H1 (cell line): ENCODE measurements around the gene PACSIN2. TPM values are rescaled to one million over a fixed set of nuclear protein-coding genes. Genes with fewer than 3 reads are reported as not detected.

Experiments
- CTCF ChIA-PET: fragments of 300-600 bp; sonication (Branson Sonifier 250); formaldehyde crosslinking; loops from one replicate; lab custom pipeline; 2021; ENCODE audit not compliant: partially characterized antibody; lab: Charles Lee
- POLR2A ChIA-PET: fragments of 300-600 bp; sonication (Branson Sonifier 250); formaldehyde crosslinking; loops from one replicate; lab custom pipeline; 2021; ENCODE audit warnings: inconsistent platforms; ENCODE audit not compliant: partially characterized antibody; lab: Charles Lee
- DNase-seq, 2 experiments: peaks; one replicate each; pipeline versions ENCODE4 v3.0.0 to v3.0.0-alpha.2; 2010 to 2022; ENCODE audit warnings: low spot score in 2 of 2, low read depth in 1 of 2, mixed read lengths in 1 of 2
- FAIRE-seq: peaks from 2 replicates; lab custom pipeline; 2011; peaks lifted over from hg19 to GRCh38; lab: Jason Lieb, UNC
- H2AFZ ChIP-seq: 2 replicates; pipeline ENCODE4 v1.8.1; 2012; ENCODE audit warnings: low read length, inconsistent platforms
- H2AK5ac ChIP-seq: 2 replicates; pipeline ENCODE4 v1.6.1; 2013; ENCODE audit warnings: low read depth, low read length
- H2BK120ac ChIP-seq: replicated peaks from 2 replicates; pipeline ENCODE3; 2013; ENCODE audit warnings: low read depth, low read length, inconsistent platforms
- H2BK12ac ChIP-seq: 2 replicates; pipeline ENCODE4 v1.6.1; 2013; ENCODE audit warnings: low read depth, low read length
- H2BK15ac ChIP-seq: 2 replicates; pipeline ENCODE4 v1.6.1; 2013; ENCODE audit warnings: low read length
- H2BK20ac ChIP-seq: 2 replicates; pipeline ENCODE4 v1.6.1; 2013; ENCODE audit warnings: low read length
- H2BK5ac ChIP-seq: 2 replicates; pipeline ENCODE4 v1.6.1; 2013; ENCODE audit warnings: low read depth, low read length
- H3K14ac ChIP-seq: 2 replicates; pipeline ENCODE4 v1.6.1; 2013; ENCODE audit warnings: inconsistent platforms; ENCODE audit not compliant: insufficient read length
- H3K18ac ChIP-seq: 2 replicates; pipeline ENCODE4 v1.6.1; 2013; ENCODE audit warnings: low read length; ENCODE audit errors: extremely low read depth
- H3K23ac ChIP-seq: 2 replicates; pipeline ENCODE4 v1.6.1; 2013; ENCODE audit warnings: inconsistent platforms; ENCODE audit not compliant: insufficient read length
- H3K23me2 ChIP-seq: 2 replicates; pipeline ENCODE4 v1.6.1; 2013; ENCODE audit warnings: low read depth, low read length
- H3K27ac ChIP-seq: 2 replicates; pipeline ENCODE4 v1.6.1; 2011; ENCODE audit warnings: low read depth, low read length, inconsistent platforms
- H3K27me3 ChIP-seq, 4 experiments: replicated peaks in 1 of 4; 1 replicate in 1 of 4; 2 replicates in 3 of 4; pipeline versions ENCODE4 v1.6.1 to v1.8.1; 2011 to 2013; ENCODE audit warnings: low read length in 3 of 4, mild to moderate bottlenecking in 3 of 4, inconsistent platforms in 2 of 4, mixed read lengths in 2 of 4, moderate library complexity in 1 of 4; ENCODE audit not compliant: control insufficient read depth in 3 of 4, insufficient read depth in 3 of 4; ENCODE audit errors: extremely low read depth in 1 of 4
- H3K36me3 ChIP-seq, 4 experiments: 2 replicates each; pipeline versions ENCODE4 v1.6.1 to v1.8.1; 2011 to 2013; ENCODE audit warnings: mild to moderate bottlenecking in 4 of 4, low read length in 3 of 4, moderate library complexity in 2 of 4, control low read depth in 1 of 4, inconsistent platforms in 1 of 4; ENCODE audit not compliant: insufficient read depth in 4 of 4, control insufficient read depth in 2 of 4
- H3K4ac ChIP-seq: replicated peaks from 2 replicates; pipeline ENCODE3; 2013; ENCODE audit warnings: low read length, low read depth, mixed read lengths, inconsistent platforms; ENCODE audit not compliant: insufficient read length
- H3K4me1 ChIP-seq, 4 experiments: replicated peaks in 1 of 4; 1 replicate in 1 of 4; 2 replicates in 3 of 4; pipeline versions ENCODE4 v1.6.1 to v1.8.1; 2011 to 2013; ENCODE audit warnings: low read length in 3 of 4, inconsistent platforms in 2 of 4, mixed read lengths in 1 of 4; ENCODE audit not compliant: insufficient read depth in 4 of 4, control insufficient read depth in 3 of 4
- H3K4me2 ChIP-seq, 2 experiments: 2 replicates each; pipeline versions ENCODE4 v1.6.1 to v1.8.1; 2011 to 2013; ENCODE audit warnings: low read depth in 2 of 2, low read length in 2 of 2, control low read depth in 1 of 2, inconsistent platforms in 1 of 2, mild to moderate bottlenecking in 1 of 2; ENCODE audit not compliant: insufficient read depth in 1 of 2
- H3K4me3 ChIP-seq, 4 experiments: fragments of 200-600, 300-600 bp in 1 of 4; sonication (generic), shearing (Covaris generic), sonication (Bioruptor Twin) in 1 of 4; 2 replicates each; pipeline versions ENCODE4 v1.5.1 to v1.8.1; 2011 to 2016; ENCODE audit warnings: low read length in 4 of 4, low read depth in 3 of 4, control low read depth in 2 of 4, inconsistent platforms in 2 of 4, mild to moderate bottlenecking in 2 of 4, mixed read lengths in 1 of 4, moderate library complexity in 1 of 4; ENCODE audit not compliant: insufficient read depth in 2 of 4; ENCODE audit errors: extremely low read depth in 1 of 4
- H3K56ac ChIP-seq: replicated peaks from 2 replicates; pipeline ENCODE3; 2013; ENCODE audit warnings: low read depth, mild to moderate bottlenecking, mixed read lengths, low read length, inconsistent platforms; ENCODE audit not compliant: insufficient read length
- H3K79me1 ChIP-seq: 2 replicates; pipeline ENCODE4 v1.6.1; 2013; ENCODE audit warnings: low read depth, low read length, control low read depth
- H3K79me2 ChIP-seq, 2 experiments: 2 replicates each; pipeline versions ENCODE4 v1.6.1 to v1.8.1; 2012 to 2013; ENCODE audit warnings: low read length in 2 of 2, mild to moderate bottlenecking in 2 of 2, inconsistent platforms in 1 of 2; ENCODE audit not compliant: insufficient read depth in 2 of 2, control insufficient read depth in 1 of 2
- H3K9ac ChIP-seq, 4 experiments: replicated peaks in 1 of 4; 1 replicate in 1 of 4; 2 replicates in 3 of 4; pipeline versions ENCODE4 v1.6.1 to v1.8.1; 2011 to 2013; ENCODE audit warnings: low read depth in 3 of 4, low read length in 3 of 4, control low read depth in 2 of 4, mild to moderate bottlenecking in 2 of 4, moderate library complexity in 2 of 4, inconsistent platforms in 1 of 4; ENCODE audit errors: extremely low read depth in 1 of 4
- H3K9me3 ChIP-seq, 2 experiments: 2 replicates each; pipeline versions ENCODE4 v1.6.1 to v1.8.1; 2012 to 2013; ENCODE audit warnings: mild to moderate bottlenecking in 2 of 2, moderate library complexity in 2 of 2, control low read depth in 1 of 2, inconsistent platforms in 1 of 2, low read depth in 1 of 2, low read length in 1 of 2, mixed read lengths in 1 of 2; ENCODE audit not compliant: insufficient read depth in 2 of 2
- H4K20me1 ChIP-seq, 2 experiments: replicated peaks in 1 of 2; 2 replicates each; pipeline versions ENCODE3 to v1.8.1; 2011 to 2013; ENCODE audit warnings: inconsistent platforms in 2 of 2, low read length in 2 of 2, mild to moderate bottlenecking in 1 of 2; ENCODE audit not compliant: insufficient read depth in 2 of 2, control insufficient read depth in 1 of 2
- H4K5ac ChIP-seq: 2 replicates; pipeline ENCODE4 v1.6.1; 2013; ENCODE audit warnings: low read length, low read depth, mixed read lengths, inconsistent platforms; ENCODE audit not compliant: insufficient read length
- H4K8ac ChIP-seq: 2 replicates; pipeline ENCODE4 v1.8.0; 2013; ENCODE audit warnings: mild to moderate bottlenecking, moderate library complexity, low read length, inconsistent platforms; ENCODE audit not compliant: insufficient read depth; ENCODE audit errors: extremely low read depth
- H4K91ac ChIP-seq: replicated peaks from 2 replicates; pipeline ENCODE3; 2013; ENCODE audit warnings: low read length, mixed read lengths, inconsistent platforms; ENCODE audit not compliant: insufficient read length
- ASH2L ChIP-seq: fragments of 200-600, 300-600 bp; sonication (generic); IDR thresholded peaks from one replicate; pipeline ENCODE4 v1.7.1; 2017; ENCODE audit warnings: low read length
- PHF8 ChIP-seq: fragments of 200-600 bp; sonication (generic); conservative IDR thresholded peaks from 2 replicates; pipeline ENCODE4 v1.7.1; 2012; ENCODE audit warnings: low read depth, mild to moderate bottlenecking, inconsistent platforms, low read length, moderate library complexity
- WGBS, 2 experiments: shearing (Covaris generic) in 1 of 2; methylation state at CpG; one replicate each; pipeline versions ENCODE4 v1.1.6 to v1.1.7; 2013 to 2015; ENCODE audit warnings: low lambda C conversion rate in 2 of 2, mixed read lengths in 2 of 2, inconsistent platforms in 1 of 2, low coverage in 1 of 2, missing lambda C conversion rate in 1 of 2; ENCODE audit not compliant: insufficient replicate concordance in 2 of 2, insufficient coverage in 1 of 2, insufficient read length in 1 of 2; ENCODE audit errors: extremely low coverage in 1 of 2, missing lambda C conversion rate in 1 of 2; 5-methylcytosine and 5-hydroxymethylcytosine counted together
- polyA plus RNA-seq, 7 experiments: library from polyadenylated mRNA; depleted of rRNA in 3 of 7; stranded (reverse) in 5 of 7; unstranded in 2 of 7; fragments of >200 nt in 5 of 7; fragments of 200-250 nt in 2 of 7; gene quantifications; 1 replicate in 5 of 7; 2 replicates in 1 of 7; 4 replicates in 1 of 7; pipeline versions ENCODE4 v1.2.1 to v1.2.3, GENCODE V29; 2011 to 2013; ENCODE audit warnings: missing spikeins in 2 of 7, mixed read lengths in 2 of 7
- total RNA-seq: library from RNA; stranded (reverse); fragmentation: NEBNext Ultra II Directional; extraction: Animal tissue kit (Norgen Biotek cat#: 25700); gene quantifications from 2 replicates; pipeline ENCODE4 v1.2.1, GENCODE V29; 2021

Gene PACSIN2
- total and polyA plus RNA-seq, 2 of the 8 experiments (the other 6 are each of a cell fraction or from before 2014, with no cell fraction given), result 44.8 to 64.2 TPM

DNA sequence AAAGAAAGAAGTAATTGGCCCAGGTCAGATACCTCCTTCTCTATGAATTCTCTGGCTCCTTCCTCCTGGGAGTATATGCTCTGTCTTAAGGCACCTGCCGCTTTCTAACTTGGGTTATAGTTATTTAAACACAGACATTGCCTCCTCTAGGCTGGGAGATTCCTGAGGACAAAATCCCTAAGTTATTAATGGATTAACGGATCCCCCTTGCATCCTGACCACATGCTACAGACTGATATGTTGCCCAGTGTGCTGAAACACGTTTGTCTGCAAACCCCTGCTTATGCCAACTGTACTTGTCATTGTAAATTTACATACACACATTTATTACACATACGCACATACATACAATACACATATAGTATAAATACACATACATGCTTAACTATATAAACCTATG is 35.3 kb downstream of the PACSIN2 start:
- Histone ChIP-seq H3K4me1 (peaks cover 5 to 18% (median 12%) of the 10 kb centered on the region in 4 experiments), H3K27me3 (no peaks in the 10 kb centered on the region), H4K91ac (no peak overlapping the region), H3K79me2 (peaks cover 3 to 67% of the 10 kb centered on the region in 2 experiments; a peak in 3 of 4 replicates), H3K36me3 (no peaks in the 10 kb centered on the region), H4K5ac (no peak overlapping the region), H2BK20ac (no peak overlapping the region), H3K27ac (no peak overlapping the region), H3K79me1 (peaks cover 6% of the 10 kb centered on the region; the same call in 1 of the 2 replicates), H3K4ac (no peak overlapping the region), H4K20me1 (peaks cover 3 to 24% of the 10 kb centered on the region in 2 experiments), H3K9me3 (no peaks in the 10 kb centered on the region)
- POLR2A ChIA-PET, result no interaction called here
- 91% methylated on average over 4 of the region's 4 CpGs; no CpG with 5 or more reads in 1 of the 2 experiments for WGBS, 2 experiments
- FAIRE-seq, result no peak
- no peak for DNase-seq
- TF ChIP-seq ASH2L (no peak), PHF8 (no peak)
- TF ChIP-seq, all 59 proteins: peak for 0
- H2BK5ac ChIP-seq, result no peak overlapping the region
- CTCF ChIA-PET, result interaction anchor here (0.6 to 0.8 kb wide), 3 partner anchors 29 to 83 kb away, joined by 3 read pairs; no protein-coding TSS in a partner anchor
- no peak overlapping the region for H4K8ac ChIP-seq
- H3K18ac ChIP-seq, result no peak overlapping the region
- H2BK120ac ChIP-seq, result no peak overlapping the region
- H3K9ac ChIP-seq, result no peak overlapping the region
- H3K56ac ChIP-seq, result no peak overlapping the region
- H3K23me2 ChIP-seq, result no peaks in the 10 kb centered on the region
- no peak overlapping the region for H2AK5ac ChIP-seq
- no peak overlapping the region for H3K4me3 ChIP-seq
- no peak overlapping the region for H2BK15ac ChIP-seq
- H2AFZ ChIP-seq, result no peak overlapping the region
- H3K23ac ChIP-seq, result no peak overlapping the region
- H2BK12ac ChIP-seq, result no peak overlapping the region
- no peak overlapping the region for H3K4me2 ChIP-seq
- H3K14ac ChIP-seq, result no peak overlapping the region
